Adipocyte (in vitro differentiated cells): ENCODE measurements around the gene GOLGA1.
"Not testable (repeated sequence)": the region's sequence is repeated elsewhere in the genome, so short reads cannot be mapped to it uniquely, and the experiment has no call there.

Experiments
- DNase-seq: peaks from one replicate; pipeline ENCODE4 v3.0.0-alpha.2; 2015; ENCODE audit warnings: low read depth
- H3K27me3 ChIP-seq: replicated peaks from 2 replicates; pipeline ENCODE4 v1.7.0; 2013; ENCODE audit warnings: mild to moderate bottlenecking, low read length, moderate library complexity; ENCODE audit not compliant: control insufficient read depth, insufficient read depth
- H3K36me3 ChIP-seq: 2 replicates; pipeline ENCODE4 v1.7.0; 2013; ENCODE audit warnings: low read length, mild to moderate bottlenecking, moderate library complexity; ENCODE audit not compliant: control insufficient read depth, insufficient read depth, severe bottlenecking
- H3K4me1 ChIP-seq: 2 replicates; pipeline ENCODE4 v1.7.0; 2013; ENCODE audit warnings: mild to moderate bottlenecking, low read length, moderate library complexity; ENCODE audit not compliant: control insufficient read depth, insufficient read depth
- H3K4me3 ChIP-seq: 2 replicates; pipeline ENCODE4 v1.7.0; 2013; ENCODE audit warnings: mild to moderate bottlenecking, low read length, moderate library complexity
- H3K9ac ChIP-seq: 2 replicates; pipeline ENCODE4 v1.7.0; 2013; ENCODE audit warnings: mild to moderate bottlenecking, low read length, moderate library complexity
- H3K9me3 ChIP-seq: 2 replicates; pipeline ENCODE4 v1.7.0; 2013; ENCODE audit warnings: mild to moderate bottlenecking, low read length, moderate library complexity; ENCODE audit not compliant: control insufficient read depth

GOLGA1 gene

GRCh38 chr9:124960409-124960752, 19.5 kb upstream of the GOLGA1 start:
- Histone ChIP-seq H3K9ac (no peak overlapping the region), H3K9me3 (no peaks in the 10 kb centered on the region), H3K4me1 (no peaks in the 10 kb centered on the region)

DNA sequence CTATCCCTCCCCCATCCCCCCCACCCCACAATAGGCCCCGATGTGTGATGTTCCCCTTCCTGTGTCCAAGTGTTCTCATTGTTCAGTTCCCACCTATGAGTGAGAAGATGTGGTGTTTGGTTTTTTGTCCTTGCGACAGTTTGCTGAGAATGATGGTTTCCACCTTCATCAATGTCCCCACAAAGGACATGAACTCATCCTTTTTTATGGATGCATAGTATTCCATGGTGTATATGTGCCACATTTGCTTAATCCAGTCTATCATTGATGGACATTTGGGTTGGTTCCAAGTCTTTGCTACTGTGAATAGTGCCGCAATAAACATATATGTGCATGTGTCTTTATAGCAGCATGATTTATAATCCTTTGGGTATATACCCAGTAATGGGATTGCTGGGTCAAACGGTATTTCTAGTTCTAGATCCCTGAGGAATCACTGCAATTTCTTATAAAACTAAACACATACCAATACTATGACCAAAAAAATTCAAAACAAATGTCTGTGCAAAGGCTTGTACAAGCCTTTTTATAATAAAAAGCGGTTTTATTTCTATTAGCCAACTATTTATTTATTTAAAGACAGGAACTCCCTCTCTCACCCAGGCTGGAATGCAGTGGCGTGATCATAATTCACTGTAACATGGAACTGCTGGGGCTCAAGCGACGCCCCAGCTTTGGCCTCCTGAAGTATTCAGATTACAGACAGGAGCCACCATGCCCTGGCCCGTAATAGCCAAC, 19.0 kb upstream of the GOLGA1 start:
- H3K36me3 ChIP-seq, H3K4me3 ChIP-seq, H3K27me3 ChIP-seq, H3K4me1 ChIP-seq, DNase-seq, H3K9me3 ChIP-seq, H3K9ac ChIP-seq: not testable (repeated sequence)

More at GRCh38 chr9:124960409-124960752, 19.5 kb upstream of the GOLGA1 start:
- H3K4me3 ChIP-seq = no peak overlapping the region
- no peak for DNase-seq
- no peaks in the 10 kb centered on the region for H3K27me3 ChIP-seq
- no peaks in the 10 kb centered on the region for H3K36me3 ChIP-seq

DNA sequence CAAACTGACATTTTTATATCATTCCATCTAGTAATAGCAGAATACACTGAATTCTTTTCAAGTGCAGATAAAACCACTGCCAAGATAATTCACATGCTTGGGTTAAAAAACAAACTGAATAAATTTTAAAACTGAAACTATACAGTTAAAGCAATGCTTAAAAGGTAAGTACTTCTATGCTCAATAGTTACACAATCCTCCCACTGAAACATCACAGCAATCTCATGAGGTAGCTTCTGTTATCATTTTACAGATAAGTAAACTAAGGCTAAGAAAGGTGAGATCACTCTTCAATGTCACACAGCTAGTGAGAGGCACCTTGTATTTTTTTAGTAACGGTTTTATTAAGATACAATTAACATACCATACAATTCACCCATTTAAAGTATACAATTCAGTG, 13.4 kb upstream of the GOLGA1 start:
- Histone ChIP-seq H3K27me3 (no peaks in the 10 kb centered on the region), H3K4me1 (no peaks in the 10 kb centered on the region), H3K36me3 (no peaks in the 10 kb centered on the region), H3K9me3 (no peaks in the 10 kb centered on the region), H3K9ac (no peak overlapping the region), H3K4me3 (no peak overlapping the region)
- DNase-seq = no peak

DNA sequence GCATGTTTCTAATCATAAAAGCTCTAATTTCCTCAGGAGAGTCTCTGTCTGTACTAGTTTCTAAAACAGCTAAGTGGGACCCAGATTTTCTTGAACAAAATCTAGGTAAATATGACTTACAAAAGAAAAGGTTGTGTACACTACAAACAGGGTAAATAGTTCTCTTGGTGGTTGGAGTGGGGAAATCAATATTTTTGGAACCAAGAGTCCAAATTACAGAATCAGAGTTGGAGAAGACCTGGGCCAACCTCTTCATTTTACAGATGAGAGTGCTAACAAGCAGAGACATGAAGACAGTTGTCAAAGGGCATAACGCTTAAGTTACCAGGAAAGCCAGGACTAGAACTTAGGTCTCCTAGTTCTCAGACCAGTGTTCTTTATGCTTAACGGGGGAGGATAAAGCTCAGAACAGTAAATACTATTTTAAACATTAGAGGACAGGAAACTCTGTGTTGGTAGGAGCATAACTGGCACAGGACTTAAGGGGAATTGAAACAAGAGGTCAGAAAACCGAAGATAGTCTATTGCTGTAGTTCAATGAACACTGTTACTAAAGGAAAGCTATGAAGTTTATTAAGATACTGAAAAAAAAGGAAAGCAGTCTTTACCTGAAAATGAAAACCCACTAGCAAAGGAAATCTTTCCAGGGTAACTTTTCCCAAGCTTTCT, 9.3 kb upstream of the GOLGA1 start:
- DNase-seq = no peak
- H3K36me3 ChIP-seq = no peaks in the 10 kb centered on the region

GRCh38 chr9:124949387-124949786, 8.5 kb upstream of the GOLGA1 start:
- no peaks in the 10 kb centered on the region for H3K36me3 ChIP-seq
- no peak for DNase-seq
- H3K9me3 ChIP-seq = no peaks in the 10 kb centered on the region
- H3K4me1 ChIP-seq = peaks cover 18% of the 10 kb centered on the region
- H3K27me3 ChIP-seq = no peaks in the 10 kb centered on the region
- H3K4me3 ChIP-seq = no peak overlapping the region
- no peak overlapping the region for H3K9ac ChIP-seq

More for the DNA sequence above, 9.3 kb upstream of the GOLGA1 start:
- no peak overlapping the region for H3K4me3 ChIP-seq
- no peaks in the 10 kb centered on the region for H3K27me3 ChIP-seq
- no peaks in the 10 kb centered on the region for H3K9me3 ChIP-seq
- H3K9ac ChIP-seq = no peak overlapping the region
- H3K4me1 ChIP-seq = peaks cover 18% of the 10 kb centered on the region

DNA sequence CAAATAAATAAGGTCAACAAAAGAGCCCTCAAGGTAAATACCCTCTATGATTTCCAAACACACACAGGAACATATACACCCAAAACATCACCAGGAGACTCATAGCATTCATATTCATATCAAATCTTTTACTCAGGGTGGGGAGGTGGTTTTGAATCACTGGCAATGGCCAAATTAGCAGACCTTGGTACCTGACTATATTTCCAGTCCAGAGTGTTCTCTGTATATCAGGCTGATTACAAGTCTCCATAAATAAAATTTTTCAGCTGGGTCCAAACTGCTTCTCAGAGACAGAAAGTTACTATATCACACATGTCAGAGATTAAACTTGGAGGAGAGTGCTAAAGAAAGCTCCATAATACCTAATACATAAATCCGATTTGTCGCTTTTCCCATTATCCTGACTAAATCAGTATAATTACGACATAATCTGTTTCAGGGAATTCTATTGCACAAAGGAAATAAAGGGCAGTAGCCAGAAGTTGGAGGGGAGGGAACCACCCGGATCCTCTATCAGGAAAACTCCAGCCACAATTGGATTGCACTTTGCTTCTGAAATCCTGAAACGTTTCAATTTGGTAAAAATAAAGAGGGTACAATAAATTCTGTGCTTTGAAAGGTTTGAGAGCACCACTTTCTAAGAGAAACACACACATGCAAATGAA, 7.0 kb upstream of the GOLGA1 start:
- H3K9ac ChIP-seq = peak overlapping the region; percentile 37
- H3K36me3 ChIP-seq = no peaks in the 10 kb centered on the region
- no peaks in the 10 kb centered on the region for H3K27me3 ChIP-seq
- peaks cover 18% of the 10 kb centered on the region for H3K4me1 ChIP-seq
- no peaks in the 10 kb centered on the region for H3K9me3 ChIP-seq
- no peak overlapping the region for H3K4me3 ChIP-seq
- no peak for DNase-seq

GRCh38 chr9:124946167-124946566, 5.3 kb upstream of the GOLGA1 start:
- Histone ChIP-seq H3K36me3 (no peaks in the 10 kb centered on the region), H3K9ac (no peak overlapping the region), H3K27me3 (no peaks in the 10 kb centered on the region), H3K9me3 (no peaks in the 10 kb centered on the region), H3K4me1 (peaks cover 25% of the 10 kb centered on the region), H3K4me3 (no peak overlapping the region)
- no peak for DNase-seq

DNA sequence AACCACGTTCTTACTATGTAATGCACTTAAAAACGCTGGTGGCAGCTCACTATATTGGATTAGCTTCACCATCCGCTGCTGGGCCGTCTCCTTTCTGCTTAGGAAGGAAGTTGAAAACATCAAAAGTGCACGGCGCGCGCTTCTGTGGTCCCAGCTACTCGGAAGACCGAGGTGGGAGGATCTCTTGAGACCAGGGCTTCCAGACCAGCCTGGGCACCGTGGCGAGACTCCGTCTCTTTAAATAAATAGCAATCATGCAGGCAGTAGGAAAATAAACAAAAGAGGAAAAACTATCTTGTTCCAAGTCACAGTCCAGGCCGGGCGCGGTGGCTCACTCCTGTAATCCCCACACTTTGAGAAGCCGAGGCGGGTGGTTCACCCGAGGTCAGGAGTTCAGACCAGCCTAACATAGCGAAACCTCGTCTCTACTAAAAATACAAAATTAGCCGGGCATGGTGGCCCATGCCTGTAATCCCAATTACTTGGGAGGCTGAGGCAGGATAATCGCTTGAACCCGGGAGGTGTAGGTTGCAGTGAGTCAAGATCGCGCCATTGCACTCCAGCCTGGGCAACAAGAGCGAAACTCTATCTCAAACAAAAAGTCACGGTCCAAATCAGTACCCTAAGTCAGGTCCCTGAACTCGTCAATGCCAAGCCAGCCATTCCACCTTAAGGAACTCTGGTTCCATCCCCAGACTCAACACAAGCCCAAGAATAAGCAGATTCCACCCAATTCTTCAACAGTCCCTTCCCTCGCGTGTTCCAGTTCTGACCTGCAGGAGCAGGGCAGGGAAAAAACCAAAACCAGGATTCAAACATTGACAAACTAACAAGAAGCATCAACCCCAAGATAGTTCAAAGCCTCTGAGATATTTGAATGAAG, 1.0 kb upstream of the GOLGA1 start:
- Histone ChIP-seq H3K4me3 (peak overlapping the region; percentile 100), H3K36me3 (peaks cover 9% of the 10 kb centered on the region), H3K9me3 (no peaks in the 10 kb centered on the region), H3K4me1 (peaks cover 20% of the 10 kb centered on the region), H3K27me3 (no peaks in the 10 kb centered on the region), H3K9ac (peak overlapping the region; percentile 100)
- DNase-seq = peak; percentile 73

DNA sequence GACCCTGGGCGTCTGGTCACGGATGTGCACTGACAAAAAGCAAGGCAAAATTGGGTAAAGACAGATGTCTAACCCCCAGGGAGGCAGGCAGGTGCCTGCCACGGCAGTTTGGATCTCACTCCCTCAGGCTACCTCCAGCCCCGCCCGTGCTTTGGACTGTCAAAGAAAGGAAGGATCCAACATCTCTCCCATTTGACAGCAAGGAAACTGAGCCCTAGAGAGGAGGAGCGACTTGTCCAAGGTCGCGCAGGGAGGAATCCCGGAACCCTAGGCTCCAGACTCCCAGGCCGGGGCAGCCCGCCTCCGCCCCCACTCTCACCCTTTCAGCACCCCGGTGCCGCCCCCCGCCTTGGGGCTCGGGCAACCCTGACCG, 376 bp downstream of the GOLGA1 start:
- Histone ChIP-seq H3K27me3 (no peaks in the 10 kb centered on the region), H3K9ac (peak overlapping the region; percentile 100)
- no peak for DNase-seq

DNA sequence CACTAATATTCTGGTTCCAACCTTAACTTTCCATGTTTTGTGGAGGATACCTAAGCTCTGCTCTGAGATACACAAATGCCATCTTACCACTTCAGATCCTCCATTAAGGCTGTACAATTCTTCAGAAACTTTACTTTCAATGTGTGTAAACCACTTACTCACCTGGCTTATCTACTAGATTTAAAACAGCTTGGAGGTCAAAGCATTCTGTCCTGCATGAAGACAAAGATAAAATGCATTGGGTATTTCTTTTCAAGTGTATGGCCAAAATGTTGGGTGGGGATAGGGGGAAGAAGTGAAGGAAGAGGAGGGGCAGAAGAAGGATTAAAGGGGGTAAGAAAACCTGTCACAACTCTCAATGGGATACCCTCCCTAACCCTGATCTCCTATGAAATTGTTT, 939 bp downstream of the GOLGA1 start:
- no peaks in the 10 kb centered on the region for H3K27me3 ChIP-seq
- H3K9me3 ChIP-seq = no peaks in the 10 kb centered on the region
- H3K9ac ChIP-seq = peak overlapping the region; percentile 100
- H3K4me1 ChIP-seq = peaks cover 20% of the 10 kb centered on the region
- H3K4me3 ChIP-seq = peak overlapping the region; percentile 100
- no peak for DNase-seq
- H3K36me3 ChIP-seq = peaks cover 19% of the 10 kb centered on the region

More for the DNA sequence above, 376 bp downstream of the GOLGA1 start:
- peaks cover 20% of the 10 kb centered on the region for H3K4me1 ChIP-seq
- peak overlapping the region; percentile 100 for H3K4me3 ChIP-seq
- peaks cover 15% of the 10 kb centered on the region for H3K36me3 ChIP-seq
- no peaks in the 10 kb centered on the region for H3K9me3 ChIP-seq

DNA sequence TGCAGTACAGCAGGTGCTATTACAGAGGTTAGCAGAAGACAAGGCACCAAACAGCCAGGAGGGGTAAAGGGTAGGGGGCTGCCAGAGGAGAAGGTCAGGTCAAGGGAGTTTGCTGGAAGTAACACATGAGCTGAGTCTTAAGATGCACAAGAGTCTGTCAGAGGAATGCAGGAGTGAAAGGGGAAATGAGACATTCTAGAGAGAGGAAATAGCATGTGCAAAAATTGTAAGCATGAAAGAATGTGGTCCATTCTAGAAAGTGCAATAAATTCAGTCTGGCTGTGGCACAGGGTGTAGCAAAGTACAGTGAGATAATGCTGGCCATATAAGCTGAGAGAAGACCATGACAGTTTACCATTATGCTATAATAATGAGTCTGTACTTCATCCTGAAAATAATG, 6.6 kb downstream of the GOLGA1 start:
- Histone ChIP-seq H3K27me3 (no peaks in the 10 kb centered on the region), H3K4me3 (no peak overlapping the region), H3K4me1 (peaks cover 7% of the 10 kb centered on the region), H3K9me3 (no peaks in the 10 kb centered on the region), H3K36me3 (peaks cover 61% of the 10 kb centered on the region), H3K9ac (no peak overlapping the region)
- peak; percentile 21 for DNase-seq
